MM.1S (cell line): ENCODE data around the gene EPS8L2.
A peak's percentile ranks its signal among the peaks of the same experiment; 100 is the strongest.

Experiments
- DNase-seq: peaks from one replicate; pipeline ENCODE4 v3.0.0-alpha.2; 2015
- H2AFZ ChIP-seq: fragments of 300-600 bp; sonication (generic); 2 replicates; pipeline ENCODE4 v1.6.0; 2016; ENCODE audit warnings: antibody characterized with exemption, low read length
- H3F3A ChIP-seq: fragments of 300-600 bp; sonication (generic); 2 replicates; pipeline ENCODE4 v1.6.1; 2016; ENCODE audit warnings: mild to moderate bottlenecking, antibody characterized with exemption, low read length, moderate library complexity, mixed read lengths; ENCODE audit not compliant: insufficient read depth
- H3K27ac ChIP-seq: fragments of 300-600 bp; sonication (generic); 2 replicates; pipeline ENCODE4 v1.5.1; 2016; ENCODE audit warnings: mild to moderate bottlenecking, low read length
- H3K27me3 ChIP-seq: fragments of 300-600 bp; sonication (generic); replicated peaks from 2 replicates; pipeline ENCODE4 v1.6.0; 2016; ENCODE audit warnings: low read length; ENCODE audit not compliant: insufficient read depth
- H3K36me3 ChIP-seq: fragments of 300-600 bp; sonication (generic); replicated peaks from 2 replicates; pipeline ENCODE4 v1.6.1; 2016; ENCODE audit warnings: mild to moderate bottlenecking, low read length, mixed read lengths; ENCODE audit not compliant: insufficient read depth
- H3K4me1 ChIP-seq: fragments of 300-600 bp; sonication (generic); 2 replicates; pipeline ENCODE4 v1.6.1; 2016; ENCODE audit warnings: low read length, mixed read lengths
- H3K4me2 ChIP-seq: fragments of 300-600 bp; sonication (generic); 2 replicates; pipeline ENCODE4 v1.6.0; 2016; ENCODE audit warnings: low read depth, low read length
- H3K4me3 ChIP-seq: fragments of 300-600 bp; sonication (generic); 2 replicates; pipeline ENCODE4 v1.5.1; 2016; ENCODE audit warnings: low read length, mixed read lengths
- H3K79me2 ChIP-seq: fragments of 300-600 bp; sonication (generic); 2 replicates; pipeline ENCODE4 v1.6.1; 2016; ENCODE audit warnings: mixed run types, low read length, mixed read lengths
- H3K9ac ChIP-seq: fragments of 300-600 bp; sonication (generic); 2 replicates; pipeline ENCODE4 v1.6.1; 2016; ENCODE audit warnings: low read length, mixed read lengths
- H3K9me2 ChIP-seq: fragments of 300-600 bp; sonication (generic); replicated peaks from 2 replicates; pipeline ENCODE4 v1.6.1; 2016; ENCODE audit warnings: mild to moderate bottlenecking, low read length, mixed read lengths; ENCODE audit not compliant: insufficient read depth
- H3K9me3 ChIP-seq: fragments of 300-600 bp; sonication (generic); replicated peaks from 2 replicates; pipeline ENCODE4 v1.6.1; 2016; ENCODE audit warnings: mild to moderate bottlenecking, low read length, mixed read lengths; ENCODE audit not compliant: insufficient read depth
- H4K20me1 ChIP-seq: fragments of 300-600 bp; sonication (generic); 2 replicates; pipeline ENCODE4 v1.6.1; 2016; ENCODE audit warnings: mild to moderate bottlenecking, low read length, moderate library complexity, mixed read lengths; ENCODE audit not compliant: insufficient read depth
- CTCF ChIP-seq: fragments of 300-600 bp; sonication (generic); IDR thresholded peaks from 2 replicates; pipeline ENCODE4 v1.5.1; 2016; ENCODE audit warnings: antibody characterized with exemption, low read length, mixed read lengths
- EZH2 ChIP-seq: fragments of 300-600 bp; sonication (generic); optimal IDR thresholded peaks from 2 replicates; pipeline ENCODE3; 2017; ENCODE audit warnings: low read depth, mild to moderate bottlenecking, antibody characterized with exemption, low read length, mixed read lengths
- EZH2phosphoT487 ChIP-seq: fragments of 300-600 bp; sonication (generic); IDR thresholded peaks from 2 replicates; pipeline ENCODE4 v1.6.1; 2018; ENCODE audit warnings: antibody characterized with exemption, low read length

EPS8L2 gene

GRCh38 chr11:720642-721246 is 14.7 kb downstream of the EPS8L2 start:
- Histone ChIP-seq H3K36me3 (no peaks in the 10 kb centered on the region), H3K4me2 (peak overlapping the region; percentile 99), H4K20me1 (no peaks in the 10 kb centered on the region), H3K4me1 (peaks cover 15% of the 10 kb centered on the region), H3K4me3 (peak overlapping the region; percentile 55), H2AFZ (peak overlapping the region; percentile 81), H3K27me3 (peaks cover 20% of the 10 kb centered on the region; the same call in 1 of the 2 replicates), H3K9ac (no peak overlapping the region; the same call in 1 of the 2 replicates), H3K79me2 (no peaks in the 10 kb centered on the region), H3K9me2 (no peaks in the 10 kb centered on the region), H3F3A (no peaks in the 10 kb centered on the region), H3K27ac (no peak overlapping the region), H3K9me3 (no peaks in the 10 kb centered on the region)
- DNase-seq, result no peak
- no peak for TF ChIP-seq CTCF
- no peak for TF ChIP-seq EZH2
- no peak for TF ChIP-seq EZH2phosphoT487

- peak overlapping the region; percentile 55 for H3K4me3 ChIP-seq
- no peaks in the 10 kb centered on the region for H4K20me1 ChIP-seq
- H3K27me3 ChIP-seq, result peaks cover 20% of the 10 kb centered on the region; the same call in 1 of the 2 replicates
- no peaks in the 10 kb centered on the region; the same call in 1 of the 2 replicates for H3F3A ChIP-seq
- TF ChIP-seq EZH2phosphoT487, result no peak
- no peak for TF ChIP-seq EZH2
- TF ChIP-seq CTCF, result no peak
- peak overlapping the region; percentile 81 for H2AFZ ChIP-seq
- H3K27ac ChIP-seq, result no peak overlapping the region
- no peak for DNase-seq
- H3K9ac ChIP-seq, result peak overlapping the region; percentile 23; the same call in 1 of the 2 replicates
- no peaks in the 10 kb centered on the region for H3K9me3 ChIP-seq
- H3K79me2 ChIP-seq, result no peaks in the 10 kb centered on the region
- H3K36me3 ChIP-seq, result no peaks in the 10 kb centered on the region
- peaks cover 15% of the 10 kb centered on the region for H3K4me1 ChIP-seq
- peak overlapping the region; percentile 99 for H3K4me2 ChIP-seq
- no peaks in the 10 kb centered on the region for H3K9me2 ChIP-seq
Observed at GRCh38 chr11:721247-721740, 15.3 kb downstream of the EPS8L2 start.

GRCh38 chr11:721741-722345 is 15.8 kb downstream of the EPS8L2 start:
- Histone ChIP-seq H4K20me1 (no peaks in the 10 kb centered on the region), H3K4me3 (peak overlapping the region; percentile 55), H3K9me2 (no peaks in the 10 kb centered on the region), H3K9ac (peak overlapping the region; percentile 23; the same call in 1 of the 2 replicates), H3K9me3 (no peaks in the 10 kb centered on the region), H3K27ac (no peak overlapping the region), H3K79me2 (no peaks in the 10 kb centered on the region), H3K36me3 (no peaks in the 10 kb centered on the region), H3K4me1 (peaks cover 15% of the 10 kb centered on the region), H2AFZ (peak overlapping the region; percentile 81), H3K4me2 (peak overlapping the region; percentile 99), H3F3A (peaks cover 5% of the 10 kb centered on the region; the same call in 1 of the 2 replicates), H3K27me3 (peaks cover 20% of the 10 kb centered on the region; the same call in 1 of the 2 replicates)
- peak; percentile 80 for DNase-seq
- TF ChIP-seq EZH2, result no peak
- TF ChIP-seq CTCF, result no peak
- TF ChIP-seq EZH2phosphoT487, result no peak
